MM.1S (cell line): ENCODE results near the gene AJM1.

Experiments
- DNase-seq: peaks from one replicate; pipeline ENCODE4 v3.0.0-alpha.2; 2015
- H2AFZ ChIP-seq: fragments of 300-600 bp; sonication (generic); 2 replicates; pipeline ENCODE4 v1.6.0; 2016; ENCODE audit warnings: antibody characterized with exemption, low read length
- H3F3A ChIP-seq: fragments of 300-600 bp; sonication (generic); 2 replicates; pipeline ENCODE4 v1.6.1; 2016; ENCODE audit warnings: mild to moderate bottlenecking, antibody characterized with exemption, low read length, moderate library complexity, mixed read lengths; ENCODE audit not compliant: insufficient read depth
- H3K27ac ChIP-seq: fragments of 300-600 bp; sonication (generic); 2 replicates; pipeline ENCODE4 v1.5.1; 2016; ENCODE audit warnings: mild to moderate bottlenecking, low read length
- H3K27me3 ChIP-seq: fragments of 300-600 bp; sonication (generic); replicated peaks from 2 replicates; pipeline ENCODE4 v1.6.0; 2016; ENCODE audit warnings: low read length; ENCODE audit not compliant: insufficient read depth
- H3K36me3 ChIP-seq: fragments of 300-600 bp; sonication (generic); replicated peaks from 2 replicates; pipeline ENCODE4 v1.6.1; 2016; ENCODE audit warnings: mild to moderate bottlenecking, low read length, mixed read lengths; ENCODE audit not compliant: insufficient read depth
- H3K4me1 ChIP-seq: fragments of 300-600 bp; sonication (generic); 2 replicates; pipeline ENCODE4 v1.6.1; 2016; ENCODE audit warnings: low read length, mixed read lengths
- H3K4me2 ChIP-seq: fragments of 300-600 bp; sonication (generic); 2 replicates; pipeline ENCODE4 v1.6.0; 2016; ENCODE audit warnings: low read depth, low read length
- H3K4me3 ChIP-seq: fragments of 300-600 bp; sonication (generic); 2 replicates; pipeline ENCODE4 v1.5.1; 2016; ENCODE audit warnings: low read length, mixed read lengths
- H3K79me2 ChIP-seq: fragments of 300-600 bp; sonication (generic); 2 replicates; pipeline ENCODE4 v1.6.1; 2016; ENCODE audit warnings: mixed run types, low read length, mixed read lengths
- H3K9ac ChIP-seq: fragments of 300-600 bp; sonication (generic); 2 replicates; pipeline ENCODE4 v1.6.1; 2016; ENCODE audit warnings: low read length, mixed read lengths
- H3K9me2 ChIP-seq: fragments of 300-600 bp; sonication (generic); replicated peaks from 2 replicates; pipeline ENCODE4 v1.6.1; 2016; ENCODE audit warnings: mild to moderate bottlenecking, low read length, mixed read lengths; ENCODE audit not compliant: insufficient read depth
- H3K9me3 ChIP-seq: fragments of 300-600 bp; sonication (generic); replicated peaks from 2 replicates; pipeline ENCODE4 v1.6.1; 2016; ENCODE audit warnings: mild to moderate bottlenecking, low read length, mixed read lengths; ENCODE audit not compliant: insufficient read depth
- H4K20me1 ChIP-seq: fragments of 300-600 bp; sonication (generic); 2 replicates; pipeline ENCODE4 v1.6.1; 2016; ENCODE audit warnings: mild to moderate bottlenecking, low read length, moderate library complexity, mixed read lengths; ENCODE audit not compliant: insufficient read depth
- CTCF ChIP-seq: fragments of 300-600 bp; sonication (generic); IDR thresholded peaks from 2 replicates; pipeline ENCODE4 v1.5.1; 2016; ENCODE audit warnings: antibody characterized with exemption, low read length, mixed read lengths
- EZH2 ChIP-seq: fragments of 300-600 bp; sonication (generic); optimal IDR thresholded peaks from 2 replicates; pipeline ENCODE3; 2017; ENCODE audit warnings: low read depth, mild to moderate bottlenecking, antibody characterized with exemption, low read length, mixed read lengths
- EZH2phosphoT487 ChIP-seq: fragments of 300-600 bp; sonication (generic); IDR thresholded peaks from 2 replicates; pipeline ENCODE4 v1.6.1; 2018; ENCODE audit warnings: antibody characterized with exemption, low read length

Gene AJM1

DNA sequence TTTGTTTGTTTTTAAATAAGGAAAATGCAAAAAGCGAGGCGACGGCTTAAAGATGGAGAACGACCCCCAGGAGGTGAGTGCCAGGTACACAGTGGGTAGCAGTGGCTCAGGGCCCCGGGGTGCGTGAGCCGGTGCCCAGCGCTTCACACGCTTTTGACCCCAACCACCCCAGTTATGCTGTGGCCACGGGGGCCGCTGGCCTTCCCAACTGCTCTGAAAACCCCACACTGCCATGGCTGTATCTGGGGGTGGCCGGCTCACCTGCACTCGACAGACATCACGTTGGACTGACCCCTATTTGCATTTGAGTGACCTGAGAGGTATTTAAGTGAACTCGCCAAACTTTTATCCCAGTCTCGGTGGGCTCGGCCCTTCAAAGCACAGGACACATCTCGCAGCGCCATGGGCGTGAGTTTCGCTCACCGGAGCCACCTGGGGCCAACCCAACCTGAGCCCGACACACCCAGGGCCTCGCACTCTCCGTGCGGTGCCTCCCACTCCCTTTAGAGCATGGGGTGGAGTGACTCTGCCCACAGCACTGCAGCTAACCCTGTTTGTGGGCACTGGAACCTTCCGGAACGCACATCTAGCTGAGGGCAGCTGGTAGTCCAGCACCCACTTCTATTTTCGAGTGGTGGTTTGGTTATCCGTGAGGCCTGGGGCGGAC lies 13.7 kb upstream of the AJM1 start:
- Histone ChIP-seq H3K9me3 (no peaks in the 10 kb centered on the region), H3K9ac (no peak overlapping the region), H3F3A (no peaks in the 10 kb centered on the region), H3K27me3 (no peaks in the 10 kb centered on the region), H3K36me3 (no peaks in the 10 kb centered on the region), H3K4me1 (no peaks in the 10 kb centered on the region), H3K4me3 (no peak overlapping the region), H3K9me2 (no peaks in the 10 kb centered on the region), H4K20me1 (no peaks in the 10 kb centered on the region), H3K79me2 (no peaks in the 10 kb centered on the region), H3K27ac (no peak overlapping the region), H2AFZ (no peak overlapping the region), H3K4me2 (no peak overlapping the region)
- TF ChIP-seq CTCF, result no peak
- TF ChIP-seq EZH2phosphoT487, result no peak
- no peak for TF ChIP-seq EZH2
- DNase-seq, result no peak

- H4K20me1 ChIP-seq, result no peaks in the 10 kb centered on the region
- no peak for DNase-seq
Measured at GRCh38 chr9:136829412-136829811, 12.9 kb upstream of the AJM1 start.

GRCh38 chr9:136829981-136830885 lies 12.0 kb upstream of the AJM1 start:
- no peaks in the 10 kb centered on the region for H3F3A ChIP-seq
- H3K9ac ChIP-seq, result no peak overlapping the region
- no peaks in the 10 kb centered on the region for H3K9me2 ChIP-seq
- no peak for DNase-seq
- no peaks in the 10 kb centered on the region for H3K9me3 ChIP-seq
- H3K79me2 ChIP-seq, result no peaks in the 10 kb centered on the region
- no peaks in the 10 kb centered on the region for H4K20me1 ChIP-seq
- no peak overlapping the region for H3K27ac ChIP-seq
- no peak overlapping the region for H3K4me2 ChIP-seq
- TF ChIP-seq CTCF (no peak), EZH2phosphoT487 (no peak), EZH2 (no peak)
- H3K4me1 ChIP-seq, result no peaks in the 10 kb centered on the region
- no peaks in the 10 kb centered on the region for H3K27me3 ChIP-seq
- H3K4me3 ChIP-seq, result no peak overlapping the region
- H2AFZ ChIP-seq, result no peak overlapping the region
- H3K36me3 ChIP-seq, result no peaks in the 10 kb centered on the region

More at GRCh38 chr9:136829412-136829811, 12.9 kb upstream of the AJM1 start:
- no peak overlapping the region for H3K4me2 ChIP-seq
- no peak overlapping the region for H2AFZ ChIP-seq
- no peaks in the 10 kb centered on the region for H3K9me3 ChIP-seq
- H3K27me3 ChIP-seq, result no peaks in the 10 kb centered on the region
- no peaks in the 10 kb centered on the region for H3K4me1 ChIP-seq
- H3K9me2 ChIP-seq, result no peaks in the 10 kb centered on the region
- no peaks in the 10 kb centered on the region for H3F3A ChIP-seq
- no peak overlapping the region for H3K27ac ChIP-seq
- no peak overlapping the region for H3K4me3 ChIP-seq
- H3K79me2 ChIP-seq, result no peaks in the 10 kb centered on the region
- no peak overlapping the region for H3K9ac ChIP-seq
- no peaks in the 10 kb centered on the region for H3K36me3 ChIP-seq
- no peak for TF ChIP-seq EZH2phosphoT487
- no peak for TF ChIP-seq EZH2
- no peak for TF ChIP-seq CTCF
